HG02623 (cell line): ENCODE data around the gene REC114.
"Not testable (repeated sequence)": the region's sequence is repeated elsewhere in the genome, so short reads cannot be mapped to it uniquely, and the experiment has no call there.

Experiments
- ATAC-seq: cut with Tn5 transposase; IDR thresholded peaks from one replicate; pipeline ENCODE4 v1.9.1; 2021; ENCODE audit warnings: moderate library complexity; ENCODE audit not compliant: unreplicated experiment

The REC114 gene

DNA sequence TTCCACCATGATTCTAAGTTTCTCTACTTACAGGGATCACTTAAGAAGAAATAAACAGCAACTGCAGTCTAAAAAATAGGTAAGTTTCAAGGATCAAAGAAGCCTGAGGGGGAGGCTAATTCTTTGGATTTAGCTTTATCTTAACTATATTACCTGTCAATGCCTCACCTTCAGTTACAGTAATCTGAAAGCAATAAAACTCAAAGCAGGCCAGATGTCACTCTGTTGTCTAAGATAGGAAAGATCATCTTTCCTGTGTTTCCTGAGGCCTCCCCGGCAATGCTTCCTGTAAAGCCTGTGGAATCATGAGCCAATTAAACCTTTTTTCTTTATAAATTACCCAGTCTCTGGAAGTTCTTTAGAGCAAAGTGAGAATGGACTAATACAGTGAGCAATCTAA is 130.1 kb downstream of the REC114 start:
- ATAC-seq: no peak

DNA sequence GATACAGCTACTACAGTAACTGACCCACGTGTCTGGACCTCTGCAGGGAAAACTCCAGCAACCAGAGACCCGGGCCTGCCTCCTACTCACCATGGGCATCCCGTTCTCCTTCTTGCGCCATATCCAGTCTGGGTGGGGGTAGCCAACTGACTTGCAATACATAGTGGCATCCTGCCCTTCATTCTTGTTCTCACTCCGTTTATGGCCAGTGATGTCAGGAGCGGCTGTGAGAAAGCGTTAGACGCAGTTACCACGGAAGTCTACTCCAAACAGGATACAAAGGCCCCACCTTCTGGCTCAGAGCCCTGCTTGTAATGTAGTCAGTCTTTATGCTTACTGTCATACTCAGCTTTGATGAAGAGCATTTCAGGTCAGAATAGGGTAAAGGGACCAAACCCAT is 130.6 kb downstream of the REC114 start:
- ATAC-seq: no peak

- no peak for ATAC-seq
Observed at GRCh38 chr15:73575636-73576247, 132.8 kb downstream of the REC114 start.

DNA sequence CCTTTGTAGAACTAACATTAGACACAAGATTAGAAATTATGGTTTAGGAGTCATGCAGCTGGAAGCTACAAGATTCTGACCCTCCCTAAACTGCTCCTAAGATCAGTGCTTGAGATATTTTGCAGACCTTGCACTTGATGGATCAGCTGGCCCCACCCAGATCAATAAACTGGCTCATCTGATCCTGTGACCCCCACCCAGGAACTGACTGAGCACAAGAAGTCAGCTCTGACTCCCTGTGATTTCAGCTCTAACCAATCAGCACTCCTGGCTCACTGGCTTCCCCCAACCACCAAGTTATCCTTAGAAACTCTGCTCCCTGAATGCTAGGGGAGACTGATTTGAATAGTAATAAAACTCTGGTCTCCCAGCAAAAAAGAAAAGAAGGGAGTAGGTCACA is 134.6 kb downstream of the REC114 start:
- ATAC-seq: not testable (repeated sequence)

DNA sequence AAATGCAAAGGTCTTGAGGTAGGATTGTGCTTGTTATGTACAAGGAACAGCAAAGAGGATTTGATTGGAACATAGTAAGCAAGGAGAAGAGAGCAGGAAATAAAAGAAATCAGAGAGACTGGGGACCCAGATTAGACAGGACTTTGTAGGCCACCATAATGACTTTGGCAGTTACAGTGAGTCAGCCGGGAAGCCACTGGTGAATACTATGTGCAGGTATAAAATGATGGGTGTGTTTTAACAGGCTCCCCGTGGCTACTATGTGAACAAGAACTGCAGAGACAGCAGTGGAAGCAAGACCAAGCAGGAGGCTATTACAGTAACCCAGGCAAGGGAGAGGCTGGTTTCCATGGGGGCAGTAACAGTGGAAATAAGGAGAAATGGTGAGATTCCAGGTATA is 135.1 kb downstream of the REC114 start:
- ATAC-seq: no peak

DNA sequence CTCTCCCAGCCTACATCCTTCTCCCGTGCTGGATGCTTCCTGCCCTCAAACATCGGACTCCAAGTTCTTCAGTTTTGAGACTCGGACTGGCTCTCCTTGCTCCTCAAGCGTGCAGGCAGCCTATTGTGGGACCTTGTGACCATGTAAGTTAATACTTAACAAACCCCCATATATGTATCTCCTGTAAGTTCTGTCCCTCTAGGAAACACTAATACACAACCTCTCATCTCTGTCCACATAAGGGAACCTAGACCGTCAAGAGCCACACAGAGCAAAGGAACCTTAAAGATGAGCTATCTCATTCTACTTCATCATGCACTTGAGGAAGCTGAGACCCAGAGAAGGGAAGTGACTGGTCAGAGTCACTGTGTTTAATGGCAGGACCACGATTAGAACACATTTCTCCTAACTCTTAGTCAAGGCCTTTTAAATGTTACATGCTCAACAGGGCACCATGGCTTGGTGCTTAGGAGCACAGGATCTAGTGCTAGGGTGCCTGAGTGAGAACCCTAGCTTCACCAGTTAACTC is 140.0 kb downstream of the REC114 start:
- ATAC-seq: no peak

GRCh38 chr15:73583544-73583943 is 140.6 kb downstream of the REC114 start:
- ATAC-seq: no peak

GRCh38 chr15:73584699-73585420 is 141.9 kb downstream of the REC114 start:
- ATAC-seq: no peak

- no peak for ATAC-seq
Observed at GRCh38 chr15:73585871-73586654, 143.1 kb downstream of the REC114 start.

DNA sequence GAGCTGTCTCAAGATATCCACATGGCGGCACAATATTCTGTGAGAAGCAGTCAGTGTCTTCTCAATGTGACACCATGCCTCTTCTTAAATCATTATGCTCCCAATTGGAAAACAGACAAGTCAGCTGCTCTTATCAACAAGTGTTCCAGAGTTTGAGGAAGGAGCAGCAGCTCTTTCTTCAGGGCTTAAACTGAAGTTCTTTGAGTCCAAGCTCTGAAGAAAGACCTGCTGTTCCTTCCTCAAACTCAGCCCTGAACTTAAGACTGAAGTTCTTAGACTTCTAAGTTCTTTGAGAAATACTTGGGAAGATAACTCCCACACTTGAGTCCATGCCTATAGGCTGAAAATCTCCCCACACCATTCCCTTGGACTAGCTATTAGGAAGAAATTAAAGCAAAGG is 146.8 kb downstream of the REC114 start:
- no peak for ATAC-seq

DNA sequence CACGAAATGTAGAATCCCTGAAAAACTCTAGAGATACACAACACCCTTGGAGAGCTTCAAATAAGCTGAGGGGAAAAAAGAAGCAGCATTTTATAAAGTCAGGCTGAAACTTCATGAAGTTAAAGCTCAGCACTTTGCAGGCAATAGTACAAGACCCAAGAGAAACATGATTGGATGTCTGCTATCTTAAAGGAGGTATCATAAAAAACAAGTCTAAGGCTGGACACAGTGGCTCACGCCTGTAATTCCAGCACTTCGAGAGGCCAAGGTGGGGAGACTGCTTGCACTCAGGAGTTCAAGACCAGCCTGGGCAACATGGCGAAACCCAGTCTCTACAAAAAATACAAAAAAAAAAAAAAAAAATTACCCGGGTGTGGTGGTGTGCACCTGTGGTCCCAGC is 147.3 kb downstream of the REC114 start:
- no peak for ATAC-seq

DNA sequence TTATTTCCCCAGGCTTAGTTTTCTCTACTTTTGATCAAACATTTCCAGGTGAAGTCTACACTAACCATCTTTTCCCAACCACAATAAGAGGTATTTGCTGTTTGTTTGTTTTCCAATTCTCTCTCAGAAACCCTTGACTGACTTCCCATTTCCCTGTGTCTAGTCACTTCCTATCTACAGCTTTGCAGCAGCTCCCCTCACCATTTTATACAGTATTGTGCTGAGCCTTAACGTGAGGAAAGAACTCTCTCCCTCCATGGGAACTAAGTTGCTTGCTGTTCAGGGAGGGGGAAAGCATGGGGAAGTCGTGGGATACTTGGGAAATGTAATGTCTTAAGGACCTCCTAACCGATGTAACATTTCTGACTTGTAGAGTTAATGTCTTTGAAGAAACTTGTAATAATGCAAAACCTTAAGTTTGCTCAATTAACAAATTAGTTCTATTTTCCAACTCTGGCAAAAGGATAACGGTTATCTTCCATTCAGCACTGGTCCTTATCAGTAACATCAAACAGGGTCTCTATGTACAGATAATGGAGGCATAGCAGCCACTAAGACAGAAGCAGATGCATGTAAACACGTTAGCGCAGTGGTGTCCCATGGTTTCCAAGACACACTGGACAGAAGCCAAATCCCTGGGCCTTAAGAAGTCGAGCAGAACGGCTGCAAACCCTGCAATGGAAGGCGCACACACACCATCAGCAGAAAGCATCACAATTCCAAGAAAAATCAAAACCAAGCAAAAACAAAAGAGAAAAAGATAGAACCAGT is 150.5 kb downstream of the REC114 start:
- ATAC-seq: no peak

DNA sequence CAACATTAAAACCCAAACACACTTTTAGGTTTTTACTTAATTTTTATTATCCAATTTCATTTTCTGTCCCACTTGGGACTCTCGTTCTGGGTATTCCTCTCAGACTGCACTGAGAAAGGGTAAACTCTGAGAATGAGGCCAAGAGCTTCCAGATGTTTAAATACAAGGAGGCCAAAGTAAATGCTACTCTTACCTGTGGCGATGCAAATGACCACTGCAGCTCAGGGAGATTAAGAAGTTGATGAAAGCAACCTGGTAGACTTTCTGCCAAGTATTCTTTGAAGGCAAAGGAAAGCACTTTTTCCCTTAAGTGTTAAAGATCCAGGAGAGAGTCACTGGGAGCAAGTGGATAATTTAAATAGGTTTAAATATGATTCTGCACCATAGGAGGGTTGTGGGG is 151.1 kb downstream of the REC114 start:
- no peak for ATAC-seq

GRCh38 chr15:73596174-73596573 is 153.2 kb downstream of the REC114 start:
- ATAC-seq: no peak

DNA sequence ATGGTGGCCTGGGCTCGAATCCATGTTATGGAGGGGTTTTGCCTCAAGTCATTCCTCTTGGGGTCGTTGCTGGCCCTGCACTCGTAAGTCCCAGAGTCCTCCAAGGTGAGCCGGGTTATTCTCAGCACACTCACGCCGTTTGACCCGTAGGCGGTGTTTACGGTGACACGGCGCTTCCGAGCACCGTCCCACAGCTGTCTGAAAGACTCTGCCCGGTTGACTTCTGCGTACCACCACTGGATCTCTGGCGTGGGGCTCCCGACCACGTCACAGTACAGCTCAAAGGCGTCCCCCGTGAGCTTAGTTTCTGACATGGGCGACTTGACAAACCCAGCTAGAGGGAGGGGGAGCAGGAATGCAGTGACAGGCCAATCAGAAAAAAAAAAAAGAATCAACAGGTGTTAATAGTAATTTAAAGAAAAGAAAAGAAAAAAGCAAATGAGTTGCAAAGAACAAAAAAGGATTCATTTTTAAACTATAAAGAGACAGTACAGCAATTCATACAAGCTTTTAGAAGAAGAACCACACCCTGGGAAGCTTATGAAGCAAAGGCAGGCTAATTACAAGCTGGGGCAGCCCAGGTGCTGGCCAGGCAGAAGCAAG is 154.2 kb downstream of the REC114 start:
- ATAC-seq: no peak

GRCh38 chr15:73598530-73599160 is 155.7 kb downstream of the REC114 start:
- ATAC-seq: no peak

DNA sequence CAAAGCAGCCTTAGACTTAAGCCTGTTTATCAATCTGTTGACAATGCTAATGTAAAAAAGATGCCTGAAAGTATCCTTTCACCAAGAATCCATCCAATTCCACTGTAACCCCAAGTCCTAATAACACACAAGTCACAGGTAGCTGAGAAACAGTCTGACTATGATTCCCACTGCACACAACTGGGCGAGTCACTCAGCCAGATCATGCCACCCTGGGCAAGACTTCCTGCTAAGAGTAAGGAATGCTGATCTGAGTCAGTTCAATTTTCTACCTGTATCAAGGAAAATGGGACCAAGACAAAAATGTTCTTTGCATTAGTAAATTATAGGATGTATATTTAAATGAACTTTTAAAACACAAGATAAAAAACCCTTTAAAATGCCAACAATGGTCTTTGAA is 157.0 kb downstream of the REC114 start:
- no peak for ATAC-seq

DNA sequence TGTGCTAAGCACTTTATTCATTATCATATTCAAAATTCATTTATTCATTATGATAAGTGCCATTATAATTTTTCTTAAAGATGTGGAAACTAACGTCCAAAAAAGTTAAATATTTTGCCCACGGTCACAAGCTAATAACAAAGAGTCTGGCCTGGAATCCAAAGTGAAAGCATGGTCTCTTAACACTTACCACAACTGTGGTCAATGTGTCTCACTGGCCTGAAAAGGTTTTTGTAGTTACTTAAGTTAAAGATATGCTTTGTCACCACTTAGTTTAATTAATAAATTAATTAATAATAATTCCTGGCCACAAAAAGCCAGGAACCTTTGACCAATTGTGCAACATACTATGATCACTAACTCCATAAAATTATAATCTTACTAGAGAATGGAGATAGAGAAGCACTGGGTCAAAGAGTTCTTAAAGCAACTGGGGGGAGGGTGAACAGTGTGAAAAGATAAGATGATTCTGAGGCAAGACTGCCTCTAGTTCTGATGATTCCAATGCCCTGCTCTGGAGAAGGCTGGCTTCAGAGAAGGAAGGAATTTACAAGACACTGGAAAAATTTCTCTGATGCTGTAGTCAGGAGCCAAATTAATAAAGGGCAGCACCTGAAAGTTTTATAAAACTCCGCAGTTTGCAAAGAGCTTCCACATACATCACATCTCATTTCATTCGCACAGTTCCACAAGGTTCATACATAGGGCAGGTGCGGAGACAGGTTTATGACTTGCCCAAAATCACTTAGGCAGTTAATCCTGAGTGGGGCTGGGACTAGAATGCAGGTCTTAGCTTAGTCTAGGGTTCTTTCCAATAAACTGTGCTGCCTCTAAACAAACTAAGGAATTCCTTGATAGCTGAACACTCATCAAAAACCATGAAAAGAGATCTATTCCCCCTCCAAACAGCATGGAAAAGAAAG is 157.7 kb downstream of the REC114 start:
- ATAC-seq: no peak
